Fibroblast of villous mesenchyme (primary cell): ENCODE data around the gene INTS11. TPM values are rescaled to one million over a fixed set of nuclear protein-coding genes. Genes with fewer than 3 reads are reported as not detected.

Experiments used
- DNase-seq: peaks from one replicate; pipeline ENCODE4 v3.0.0-alpha.2; 2010; ENCODE audit warnings: low read depth
- H3K4me3 ChIP-seq: 2 replicates; pipeline ENCODE4 v1.5.1; 2011; ENCODE audit warnings: low read depth, mild to moderate bottlenecking, low read length
- total RNA-seq: library from RNA; depleted of rRNA; stranded (reverse); fragments of >200 nt; gene quantifications from 2 replicates; pipeline ENCODE4 v1.2.3, GENCODE V29; 2012
- TF ChIP-seq, protein P1 (sequence below): IDR thresholded peaks from 2 replicates; pipeline ENCODE4 v1.5.1; 2012; ENCODE audit warnings: low read depth, mild to moderate bottlenecking, low read length; ENCODE audit not compliant: insufficient read depth

Gene INTS11
- total RNA-seq, 1 donor: 57.9 TPM

DNA sequence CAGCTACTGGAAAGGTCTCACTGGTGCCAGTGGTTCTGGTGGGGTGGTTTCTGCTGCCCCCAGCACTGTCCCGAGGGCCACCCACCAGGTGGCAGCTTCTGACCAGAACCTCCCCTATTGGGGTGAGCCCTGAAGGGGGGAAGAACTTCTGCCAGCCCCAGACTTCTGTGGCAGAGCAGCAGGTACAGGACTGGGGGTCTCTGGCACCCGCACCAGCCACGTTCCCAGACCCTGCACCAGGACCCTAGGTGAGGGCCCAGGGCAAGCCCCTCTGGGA is 14.4 kb downstream of the INTS11 start:
- H3K4me3 ChIP-seq: no peak overlapping the region
- DNase-seq: no peak
- TF ChIP-seq, protein P1, sequence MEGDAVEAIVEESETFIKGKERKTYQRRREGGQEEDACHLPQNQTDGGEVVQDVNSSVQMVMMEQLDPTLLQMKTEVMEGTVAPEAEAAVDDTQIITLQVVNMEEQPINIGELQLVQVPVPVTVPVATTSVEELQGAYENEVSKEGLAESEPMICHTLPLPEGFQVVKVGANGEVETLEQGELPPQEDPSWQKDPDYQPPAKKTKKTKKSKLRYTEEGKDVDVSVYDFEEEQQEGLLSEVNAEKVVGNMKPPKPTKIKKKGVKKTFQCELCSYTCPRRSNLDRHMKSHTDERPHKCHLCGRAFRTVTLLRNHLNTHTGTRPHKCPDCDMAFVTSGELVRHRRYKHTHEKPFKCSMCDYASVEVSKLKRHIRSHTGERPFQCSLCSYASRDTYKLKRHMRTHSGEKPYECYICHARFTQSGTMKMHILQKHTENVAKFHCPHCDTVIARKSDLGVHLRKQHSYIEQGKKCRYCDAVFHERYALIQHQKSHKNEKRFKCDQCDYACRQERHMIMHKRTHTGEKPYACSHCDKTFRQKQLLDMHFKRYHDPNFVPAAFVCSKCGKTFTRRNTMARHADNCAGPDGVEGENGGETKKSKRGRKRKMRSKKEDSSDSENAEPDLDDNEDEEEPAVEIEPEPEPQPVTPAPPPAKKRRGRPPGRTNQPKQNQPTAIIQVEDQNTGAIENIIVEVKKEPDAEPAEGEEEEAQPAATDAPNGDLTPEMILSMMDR: no peak

DNA sequence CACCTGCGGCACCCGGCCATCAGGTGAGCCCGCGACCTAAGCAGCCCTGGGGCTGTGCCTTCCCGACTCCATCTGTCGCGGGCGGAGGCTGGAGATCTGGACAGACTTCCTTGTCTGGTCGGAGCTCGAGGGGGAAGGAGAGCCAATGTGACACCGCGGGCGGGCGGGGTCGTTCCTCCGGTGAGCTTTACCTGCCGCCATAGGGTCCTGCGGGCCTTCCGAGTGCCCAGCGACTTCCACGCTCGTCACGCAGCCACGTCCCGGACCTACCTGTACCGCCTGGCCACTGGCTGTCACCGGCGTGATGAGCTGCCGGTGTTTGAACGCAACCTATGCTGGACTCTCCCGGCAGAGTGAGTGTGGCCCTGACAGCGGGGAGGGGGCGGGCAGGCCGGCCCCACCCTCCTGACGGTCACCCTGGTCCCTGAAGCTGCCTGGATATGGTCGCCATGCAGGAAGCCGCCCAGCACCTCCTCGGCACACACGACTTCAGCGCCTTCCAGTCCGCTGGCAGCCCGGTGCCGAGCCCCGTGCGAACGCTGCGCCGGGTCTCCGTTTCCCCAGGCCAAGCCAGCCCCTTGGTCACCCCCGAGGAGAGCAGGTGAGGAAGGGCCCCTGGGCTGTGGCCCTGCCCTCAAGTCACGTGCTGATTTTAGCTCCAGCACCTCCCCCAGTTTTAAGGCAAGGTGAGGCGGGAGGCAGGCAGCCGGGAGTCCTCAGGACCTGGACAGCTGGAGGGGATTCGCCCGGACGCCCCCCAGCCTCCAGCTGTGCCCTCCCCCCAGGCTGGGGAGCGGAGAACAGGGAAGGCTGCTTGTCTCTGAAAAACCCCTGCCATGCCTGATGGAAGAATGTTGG is 15.0 kb downstream of the INTS11 start:
- DNase-seq: no peak
- H3K4me3 ChIP-seq: peak overlapping the region; percentile 76
- TF ChIP-seq, protein P1: no peak

DNA sequence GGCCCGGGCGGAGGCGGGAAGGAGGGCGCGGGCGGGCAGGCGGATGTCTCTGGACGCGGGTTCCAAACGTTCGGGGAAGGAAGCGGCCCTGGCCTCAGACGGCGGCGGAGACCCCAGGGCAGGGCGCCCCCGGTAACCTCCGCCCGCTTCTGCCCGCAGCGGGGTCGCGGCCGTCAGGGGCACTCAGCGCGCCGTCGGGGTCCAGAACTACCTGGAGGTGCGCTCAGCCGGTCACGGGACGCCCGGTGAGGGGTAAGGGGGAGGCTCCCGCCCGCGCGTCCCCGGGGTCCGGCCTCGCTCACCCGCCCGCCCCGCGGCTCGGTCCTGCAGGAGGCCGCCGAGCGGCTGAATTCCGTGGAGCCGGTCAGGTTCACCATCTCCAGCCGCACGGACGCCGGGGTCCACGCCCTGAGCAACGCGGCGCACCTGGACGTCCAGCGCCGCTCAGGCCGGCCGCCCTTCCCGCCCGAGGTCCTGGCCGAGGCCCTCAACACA is 15.7 kb downstream of the INTS11 start:
- H3K4me3 ChIP-seq: peak overlapping the region; percentile 76
- TF ChIP-seq, protein P1: no peak
- DNase-seq: no peak

DNA sequence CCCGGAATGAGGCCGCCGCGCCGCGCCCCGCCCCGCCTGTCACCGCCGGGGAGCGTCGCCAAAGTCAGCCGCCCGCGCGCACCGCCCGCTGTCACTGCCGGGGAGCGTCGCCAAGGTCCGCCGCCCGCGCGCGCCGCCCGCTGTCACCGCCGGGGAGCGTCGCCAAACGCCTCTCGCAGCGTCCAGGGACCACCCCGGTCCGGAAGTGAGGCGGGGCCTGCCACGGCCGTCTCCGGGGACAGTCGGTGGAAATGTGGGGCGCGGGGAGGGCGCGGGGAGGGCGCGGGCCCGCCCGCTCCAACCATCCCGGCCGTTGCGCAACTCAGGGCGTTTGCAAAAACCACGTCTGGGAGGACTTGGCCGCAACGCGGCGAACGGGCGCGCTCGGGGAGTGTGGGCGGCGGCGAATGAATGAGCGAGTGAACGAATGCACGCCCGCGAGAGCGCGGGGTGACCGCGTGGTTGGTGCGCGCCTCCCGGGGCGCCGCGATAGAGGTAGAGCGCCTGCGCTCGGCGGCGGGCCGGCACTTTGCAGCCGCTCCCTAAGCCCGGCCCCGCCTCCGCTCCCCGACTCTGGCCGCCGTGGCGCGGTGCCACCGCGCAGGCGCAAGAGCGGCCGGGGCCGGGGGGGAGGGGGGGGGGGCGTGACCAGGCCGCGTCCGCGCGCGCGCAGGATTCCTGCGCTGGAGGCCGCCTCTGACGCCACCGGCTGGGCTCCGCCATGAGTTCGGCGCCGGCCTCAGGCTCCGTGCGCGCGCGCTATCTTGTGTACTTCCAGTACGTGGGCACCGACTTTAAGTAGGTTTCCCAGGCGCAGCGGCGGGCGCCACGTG is 16.3 kb downstream of the INTS11 start, which contains the start of the genes ACAP3 and PUSL1:
Gene ACAP3, minus strand, starts transcription at position 8 of the 833 bp plus-strand sequence. CDS start 115 bp downstream, outside the sequence.
Gene PUSL1, plus strand, starts transcription at position 675 of the 833 bp plus-strand sequence. Its CDS starts 47 bp downstream, at position 722.
- DNase-seq: peak; percentile 93
- TF ChIP-seq, protein P1: no peak

DNA sequence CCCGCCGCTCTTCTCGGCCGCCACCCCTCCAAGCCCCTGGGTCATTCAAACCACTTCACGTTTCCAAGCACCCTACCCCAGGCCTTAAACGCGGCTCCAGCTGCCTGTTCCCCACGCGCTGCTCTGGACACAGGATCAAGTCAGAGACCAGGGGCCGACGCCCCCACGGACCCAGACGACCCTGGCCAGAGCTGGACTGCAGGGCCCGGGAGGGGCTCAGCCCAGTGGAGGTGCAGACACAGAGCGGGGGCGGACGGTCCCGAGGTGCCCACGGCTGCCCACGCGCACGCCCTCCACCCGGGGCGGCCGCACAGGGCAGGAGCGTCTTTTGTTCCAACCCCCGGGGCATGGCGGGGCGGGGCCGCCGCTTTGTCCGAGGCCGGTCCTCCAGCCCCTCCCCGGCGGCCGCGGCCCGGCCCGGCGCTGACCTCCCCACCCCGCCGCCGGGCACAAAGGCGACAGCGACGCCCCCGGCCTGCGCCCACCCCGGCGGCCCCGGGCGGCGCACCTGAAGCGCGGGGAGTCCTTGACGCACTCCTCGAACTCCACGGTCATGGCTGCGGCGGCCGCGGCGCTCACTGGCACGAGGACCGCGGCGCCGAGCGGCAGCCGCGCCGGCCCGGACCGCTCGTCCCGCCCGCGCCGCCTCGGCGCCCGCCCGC is 17.1 kb downstream of the INTS11 start:
- no peak for DNase-seq
- TF ChIP-seq, protein P1: no peak
- peak overlapping the region; percentile 76 for H3K4me3 ChIP-seq

More for the DNA sequence above, 16.3 kb downstream of the INTS11 start, which contains the start of the genes ACAP3 and PUSL1:
- peak within 1 kb of the TSS; percentile 76 for H3K4me3 ChIP-seq

DNA sequence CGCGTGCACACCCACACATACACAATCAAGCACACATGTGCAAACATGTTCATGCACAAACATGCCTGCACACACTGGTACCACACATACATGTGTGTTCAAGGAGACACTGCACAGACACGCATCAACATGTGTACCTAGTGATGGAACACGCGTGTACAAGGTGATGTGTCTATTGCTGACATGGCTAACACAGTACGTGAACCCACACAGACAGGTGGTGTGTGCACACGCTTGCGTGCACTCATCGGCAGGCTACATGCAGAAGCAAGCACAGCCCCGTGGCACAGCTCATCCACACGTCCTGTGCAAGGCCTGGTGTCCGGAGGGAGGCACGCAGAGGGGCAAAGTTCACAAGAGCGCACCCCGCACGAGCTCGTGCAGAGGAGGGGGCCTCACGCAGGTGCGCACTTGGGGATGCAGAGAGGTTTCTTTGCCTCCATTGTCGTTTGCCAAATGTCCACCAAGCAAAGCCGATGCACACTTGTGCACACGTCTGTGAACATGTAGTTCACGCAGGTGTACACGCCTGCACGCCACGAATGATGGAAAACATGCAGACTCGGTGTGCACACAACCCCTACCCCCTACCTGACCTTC is 17.7 kb downstream of the INTS11 start:
- no peak for DNase-seq
- peak overlapping the region; percentile 76 for H3K4me3 ChIP-seq
- TF ChIP-seq, protein P1: no peak
